ENCODE measurements around the gene MPRIP.

MPRIP gene

GRCh38 chr17:17087424-17088015, 45.3 kb downstream of the MPRIP start:
- no peak for DNase-seq (ENCODE audit: low spot score)

- DNase-seq (ENCODE audit: low spot score): no peak
Observed at GRCh38 chr17:17088086-17088485, 45.8 kb downstream of the MPRIP start.

GRCh38 chr17:17088541-17089525, 46.6 kb downstream of the MPRIP start:
- DNase-seq (ENCODE audit: low spot score): no peak

GRCh38 chr17:17089796-17090641, 47.8 kb downstream of the MPRIP start:
- DNase-seq (ENCODE audit: low spot score): no peak

GRCh38 chr17:17090642-17091103, 48.4 kb downstream of the MPRIP start:
- no peak for DNase-seq (ENCODE audit: low spot score)

GRCh38 chr17:17091276-17091675, 49.0 kb downstream of the MPRIP start:
- no peak for DNase-seq (ENCODE audit: low spot score)

- DNase-seq (ENCODE audit: low spot score): no peak
Observed at GRCh38 chr17:17091856-17092756, 49.8 kb downstream of the MPRIP start.

- no peak for DNase-seq (ENCODE audit: low spot score)
Observed at GRCh38 chr17:17093764-17094163, 51.5 kb downstream of the MPRIP start.

GRCh38 chr17:17096438-17097178, 54.4 kb downstream of the MPRIP start:
- no peak for DNase-seq (ENCODE audit: low spot score)

GRCh38 chr17:17097763-17098345, 55.6 kb downstream of the MPRIP start:
- no peak for DNase-seq (ENCODE audit: low spot score)

- no peak for DNase-seq (ENCODE audit: low spot score)
Observed at GRCh38 chr17:17098551-17099179, 56.4 kb downstream of the MPRIP start.

- no peak for DNase-seq (ENCODE audit: low spot score)
Observed at GRCh38 chr17:17102176-17102575, 59.9 kb downstream of the MPRIP start.

GRCh38 chr17:17103160-17103559, 60.9 kb downstream of the MPRIP start:
- DNase-seq (ENCODE audit: low spot score): no peak

- DNase-seq (ENCODE audit: low spot score): no peak
Observed at GRCh38 chr17:17104036-17104435, 61.8 kb downstream of the MPRIP start.

- peak; percentile 81 for DNase-seq (ENCODE audit: low spot score)
Observed at GRCh38 chr17:17104494-17104893, 62.2 kb downstream of the MPRIP start.

GRCh38 chr17:17105976-17106375, 63.7 kb downstream of the MPRIP start:
- DNase-seq (ENCODE audit: low spot score): no peak

GRCh38 chr17:17106756-17107155, 64.5 kb downstream of the MPRIP start:
- DNase-seq (ENCODE audit: low spot score): no peak

- no peak for DNase-seq (ENCODE audit: low spot score)
Observed at GRCh38 chr17:17107281-17107680, 65.0 kb downstream of the MPRIP start.

GRCh38 chr17:17107891-17108431, 65.7 kb downstream of the MPRIP start:
- no peak for DNase-seq (ENCODE audit: low spot score)

Data from Ammon's horn (tissue), 1 donor.